GM12878 (cell line): ENCODE measurements around the gene TSC22D3. TPM values are rescaled to one million over a fixed set of nuclear protein-coding genes. Genes with fewer than 3 reads are reported as not detected.

Experiments used
- ATAC-seq: fragments of 200-7000 bp; cut with Tn5 transposase; 3 replicates; pipeline ENCODE4 v1.9.1; 2020; ENCODE audit warnings: mild to moderate bottlenecking, moderate library complexity
- BruUV-seq: library from RNA; stranded (reverse); fragments of 400-500 nt; replicated peaks from 2 replicates; lab custom pipeline; 2021; lab: Mats Ljungman, UMichigan
- CTCF ChIA-PET: fragments of 300-600 bp; sonication (Branson Sonifier 250); formaldehyde crosslinking; extraction: SDS; loops from one replicate; lab custom pipeline; 2021; ENCODE audit warnings: inconsistent platforms; lab: Yijun Ruan, JAX
- POLR2A ChIA-PET: fragments of 350-600 bp; formaldehyde crosslinking; extraction: SDS; loops from one replicate; lab custom pipeline; 2021; ENCODE audit warnings: inconsistent platforms; lab: Charles Lee
- RAD21 ChIA-PET: fragments of 300-600 bp; sonication (Branson Sonifier 250); formaldehyde crosslinking; loops from one replicate; lab custom pipeline; 2023; ENCODE audit warnings: antibody characterized with exemption; ENCODE audit not compliant: unreplicated experiment; lab: Charles Lee
- SMC1A ChIA-PET: fragments of 300-600 bp; sonication (Branson Sonifier 250); formaldehyde crosslinking; loops from one replicate; lab custom pipeline; 2023; ENCODE audit not compliant: unreplicated experiment, uncharacterized antibody; lab: Charles Lee
- DNase-seq: peaks from one replicate; pipeline ENCODE4 v3.0.0-alpha.2; 2011; ENCODE audit warnings: low read depth, low spot score
- FAIRE-seq: peaks from 3 replicates; lab custom pipeline; 2011; peaks lifted over from hg19 to GRCh38; lab: Jason Lieb, UNC
- H2AFZ ChIP-seq: 2 replicates; pipeline ENCODE4 v1.6.0; 2011; ENCODE audit warnings: low read depth, low read length, control low read depth; ENCODE audit not compliant: control insufficient read depth
- H3K27ac ChIP-seq: 2 replicates; pipeline ENCODE4 v1.5.1; 2011; ENCODE audit warnings: control low read depth; ENCODE audit not compliant: control insufficient read depth, insufficient read depth
- H3K27me3 ChIP-seq, 2 experiments: replicated peaks in 1 of 2; 2 replicates each; pipeline versions ENCODE4 v1.6.0 to v1.6.1; 2011; ENCODE audit warnings: low read length in 1 of 2; ENCODE audit not compliant: control insufficient read depth in 2 of 2, insufficient read depth in 2 of 2
- H3K36me3 ChIP-seq, 2 experiments: 2 replicates each; pipeline ENCODE4 v1.5.1; 2011; ENCODE audit warnings: low read length in 1 of 2; ENCODE audit not compliant: control insufficient read depth in 2 of 2, insufficient read depth in 2 of 2
- H3K4me1 ChIP-seq: 2 replicates; pipeline ENCODE4 v1.6.1; 2011; ENCODE audit warnings: mild to moderate bottlenecking, low read length, moderate library complexity, mixed read lengths; ENCODE audit not compliant: control insufficient read depth, insufficient read depth
- H3K4me2 ChIP-seq: 2 replicates; pipeline ENCODE4 v1.6.0; 2011; ENCODE audit warnings: control low read depth; ENCODE audit not compliant: control insufficient read depth, insufficient read depth
- H3K4me3 ChIP-seq: fragments of 200-600 bp; sonication (generic); 2 replicates; pipeline ENCODE4 v1.5.1; 2016
- H3K79me2 ChIP-seq: 2 replicates; pipeline ENCODE4 v1.6.0; 2011; ENCODE audit warnings: low read length; ENCODE audit not compliant: control insufficient read depth, insufficient read depth
- H3K9ac ChIP-seq: 2 replicates; pipeline ENCODE4 v1.8.0; 2011; ENCODE audit warnings: low read length, control low read depth, mixed read lengths; ENCODE audit not compliant: control insufficient read depth, insufficient read depth
- H3K9me3 ChIP-seq: replicated peaks from 3 replicates; pipeline ENCODE4 v1.5.1; 2011; ENCODE audit warnings: mild to moderate bottlenecking, low read length; ENCODE audit not compliant: control insufficient read depth, insufficient read depth
- H4K20me1 ChIP-seq: 2 replicates; pipeline ENCODE4 v1.6.0; 2011; ENCODE audit not compliant: control insufficient read depth, insufficient read depth
- CEBPB ChIP-seq, 2 experiments: fragments of 150-350 bp in 1 of 2; IDR thresholded peaks; 2 replicates each; pipeline ENCODE4 v1.6.1; 2012 to 2014; ENCODE audit warnings: low read depth in 2 of 2, low read length in 2 of 2, borderline replicate concordance in 1 of 2, inconsistent platforms in 1 of 2
- CUX1 ChIP-seq: IDR thresholded peaks from 2 replicates; pipeline ENCODE4 v1.6.1; 2012; ENCODE audit warnings: improper control_type of control experiment, low read depth, low read length; ENCODE audit not compliant: insufficient replicate concordance
- HSF1 ChIP-seq: fragments of 150-350 bp; IDR thresholded peaks from 2 replicates; pipeline ENCODE4 v1.6.1; 2014; ENCODE audit warnings: mild to moderate bottlenecking, low read depth, low read length
- IKZF1 ChIP-seq: fragments of 450-650 bp; conservative IDR thresholded peaks from 2 replicates; pipeline ENCODE4 v1.6.1; 2017; ENCODE audit warnings: antibody characterized with exemption, mild to moderate bottlenecking
- POLR2A ChIP-seq: IDR thresholded peaks from 2 replicates; pipeline ENCODE4 v1.6.1; 2011; ENCODE audit warnings: low read depth, mild to moderate bottlenecking, low read length
- STAT1 ChIP-seq: fragments of 450-650 bp; conservative IDR thresholded peaks from 2 replicates; pipeline ENCODE4 v1.6.1; 2014; ENCODE audit warnings: antibody characterized with exemption, mild to moderate bottlenecking
- TCF12 ChIP-seq: IDR thresholded peaks from 2 replicates; pipeline ENCODE4 v1.6.1; 2011; ENCODE audit warnings: low read depth, mild to moderate bottlenecking, low read length
- USF1 ChIP-seq: IDR thresholded peaks from 2 replicates; pipeline ENCODE4 v1.6.1; 2011; ENCODE audit warnings: borderline replicate concordance, low read depth, mild to moderate bottlenecking, moderate library complexity, mixed read lengths, low read length; ENCODE audit not compliant: insufficient read depth; ENCODE audit errors: extremely low read length
- USF2 ChIP-seq: IDR thresholded peaks from 2 replicates; pipeline ENCODE4 v1.6.1; 2011; ENCODE audit warnings: low read depth, low read length, improper control_type of control experiment, borderline replicate concordance
- ZNF592 ChIP-seq: fragments of 450-650 bp; IDR thresholded peaks from 2 replicates; pipeline ENCODE4 v1.6.1; 2017; ENCODE audit warnings: mild to moderate bottlenecking, moderate library complexity
- WGBS: methylation state at CpG from one replicate; pipeline ENCODE4 v1.1.6; 2016; ENCODE audit warnings: low lambda C conversion rate; ENCODE audit not compliant: insufficient replicate concordance, insufficient coverage; ENCODE audit errors: missing lambda C conversion rate; 5-methylcytosine and 5-hydroxymethylcytosine counted together
- in situ Hi-C: fragments of 300-500 bp; cut with MboI; formaldehyde crosslinking; loops from 9 replicates; pipeline ENCODE4 v1.14.3; 2018; ENCODE audit warnings: mixed read lengths
- intact Hi-C: fragments of 100-400 bp; cut with micrococcal nuclease; formaldehyde crosslinking; loops from one replicate; pipeline ENCODE4 v1.14.2; 2022; ENCODE audit not compliant: unreplicated experiment
- polyA plus RNA-seq, 11 experiments: library from polyadenylated mRNA; depleted of rRNA in 4 of 11; unstranded in 6 of 11; stranded (reverse) in 5 of 11; fragments of >200 nt; fragmentation: Nextera tagmentation in 4 of 11; fragmentation: Illumina TruSeq in 1 of 11; extraction: Ambion mirVana in 4 of 11; extraction: Trizol in 1 of 11; gene quantifications; 1 replicate in 1 of 11; 2 replicates in 10 of 11; pipeline versions ENCODE4 v1.2.1 to v1.2.3, GENCODE V29; 2011 to 2016; ENCODE audit warnings: inconsistent platforms in 2 of 11, missing spikeins in 2 of 11, low read depth in 1 of 11
- total RNA-seq, 4 experiments: library from RNA; depleted of rRNA in 3 of 4; stranded (reverse); fragments of >200 nt in 3 of 4; fragmentation: Illumina TruSeq in 1 of 4; extraction: Trizol in 1 of 4; gene quantifications; 2 replicates each; pipeline versions ENCODE4 v1.2.1 to v1.2.3, GENCODE V29; 2013 to 2021

Gene TSC22D3
- total and polyA plus RNA-seq, 10 of the 15 experiments (the other 5 are each of a cell fraction or from before 2014, with no cell fraction given): 4.6 to 122 (median 16.1) TPM

GRCh38 chrX:107768051-107768450 is 7.5 kb downstream of the TSC22D3 start:
- H3K9ac ChIP-seq: no peak overlapping the region
- no peaks in the 10 kb centered on the region for H3K4me1 ChIP-seq
- DNase-seq: no peak
- no peak overlapping the region for H2AFZ ChIP-seq
- no TSS peak for BruUV-seq
- H3K36me3 ChIP-seq: no peaks in the 10 kb centered on the region
- intact Hi-C loops: no loop called here
- 39% methylated on average over 3 of the region's 3 CpGs for WGBS
- ChIA-PET SMC1A (interaction anchor here (2.0 kb wide), 1 partner anchor 9 kb away, joined by 8 read pairs; no protein-coding TSS in a partner anchor), RAD21 (interaction anchor here (1.8 to 2.1 kb wide), 2 partner anchors 38 to 49 kb away, joined by 5 read pairs; no protein-coding TSS in a partner anchor), CTCF (interaction anchor here (2.8 kb wide), 1 partner anchor 9 kb away, joined by 14 read pairs; the partner anchor contains the start of gene NCBP2L), POLR2A (interaction anchor here (0.6 to 1.7 kb wide), 2 partner anchors 8 to 31 kb away, joined by 4 to 5 read pairs; partner anchors contain the start of gene TSC22D3)
- no peak for ATAC-seq
- in situ Hi-C loops: no loop called here
- no peak overlapping the region for H3K4me2 ChIP-seq
- no peaks in the 10 kb centered on the region; the same call in 2 of the 3 replicates for H3K9me3 ChIP-seq
- no peak overlapping the region for H3K27ac ChIP-seq
- no peaks in the 10 kb centered on the region; the same call in 1 of the 2 replicates for H4K20me1 ChIP-seq
- H3K79me2 ChIP-seq: no peaks in the 10 kb centered on the region
- no peak overlapping the region for H3K4me3 ChIP-seq
- H3K27me3 ChIP-seq: no peaks in the 10 kb centered on the region
- FAIRE-seq: no peak
- TF ChIP-seq STAT1: no peak
- TF ChIP-seq HSF1: no peak
- TF ChIP-seq POLR2A: no peak
- no peak for TF ChIP-seq CEBPB (IDR thresholded peaks at IDR 0.05; ENCODE audit: borderline replicate concordance in 1 of 2, low read depth in 2 of 2, low read length in 2 of 2)
- no peak for TF ChIP-seq USF1
- no peak for TF ChIP-seq IKZF1
- no peak for TF ChIP-seq CUX1
- no peak for TF ChIP-seq ZNF592
- TF ChIP-seq USF2: no peak
- no peak for TF ChIP-seq TCF12
